ENCODE results near the gene NRG3. TPM values are rescaled to one million over a fixed set of nuclear protein-coding genes. Genes with fewer than 3 reads are reported as not detected.

NRG3 gene
- total RNA-seq, 2 donors from 2014 or later: 1.7 to 2.3 TPM

GRCh38 chr10:82738592-82738991, 863.6 kb downstream of the NRG3 start:
- H3K4me3 Mint-ChIP-seq: no peak overlapping the region
- H3K27ac Mint-ChIP-seq: no peak overlapping the region
- WGBS, 2 experiments (ENCODE audit: insufficient coverage in 1 of 2, insufficient read length in 1 of 2): 93 to 98% methylated on average over 5 to 8 of the region's 8 CpGs

GRCh38 chr10:82742478-82742877, 867.5 kb downstream of the NRG3 start:
- H3K36me3 Mint-ChIP-seq (ENCODE audit: low read depth): no peaks in the 10 kb centered on the region
- no peak for TF ChIP-seq CTCF (conservative IDR thresholded peaks at IDR 0.05)
- Histone ChIP-seq H3K36me3 (ENCODE audit: control insufficient read depth, insufficient read depth, low read length) (no peaks in the 10 kb centered on the region), H3K4me3 (ENCODE audit: low read length) (no peak overlapping the region), H3K27me3 (ENCODE audit: control insufficient read depth, insufficient read depth, low read length, poor library complexity, severe bottlenecking) (no peaks in the 10 kb centered on the region), H3K27ac (ENCODE audit: low read depth, low read length) (no peak overlapping the region), H3K9me3 (ENCODE audit: control insufficient read depth, low read length) (no peaks in the 10 kb centered on the region), H3K9ac (ENCODE audit: extremely low read depth, low read length, poor library complexity, severe bottlenecking) (no peak overlapping the region), H3K4me1 (ENCODE audit: control insufficient read depth, insufficient read depth, low read length) (no peaks in the 10 kb centered on the region)
- H3K27me3 Mint-ChIP-seq (ENCODE audit: insufficient read depth): no peaks in the 10 kb centered on the region
- WGBS, 2 experiments (ENCODE audit: insufficient coverage in 1 of 2, insufficient read length in 1 of 2): 40 to 88% methylated on average over 1 to 4 of the region's 4 CpGs
- no peak overlapping the region for H3K4me3 Mint-ChIP-seq
- peaks cover 2% of the 10 kb centered on the region for H3K4me1 Mint-ChIP-seq
- H3K9me3 Mint-ChIP-seq: no peaks in the 10 kb centered on the region
- no peak for DNase-seq
- H3K27ac Mint-ChIP-seq: no peak overlapping the region

More at GRCh38 chr10:82738592-82738991, 863.6 kb downstream of the NRG3 start:
- Histone ChIP-seq H3K27ac (ENCODE audit: low read depth, low read length) (no peak overlapping the region), H3K9ac (ENCODE audit: extremely low read depth, low read length, poor library complexity, severe bottlenecking) (no peak overlapping the region), H3K4me1 (ENCODE audit: control insufficient read depth, insufficient read depth, low read length) (no peaks in the 10 kb centered on the region), H3K4me3 (ENCODE audit: low read length) (no peak overlapping the region), H3K36me3 (ENCODE audit: control insufficient read depth, insufficient read depth, low read length) (no peaks in the 10 kb centered on the region), H3K9me3 (ENCODE audit: control insufficient read depth, low read length) (no peaks in the 10 kb centered on the region), H3K27me3 (ENCODE audit: control insufficient read depth, insufficient read depth, low read length, poor library complexity, severe bottlenecking) (no peaks in the 10 kb centered on the region)
- no peak for TF ChIP-seq CTCF (conservative IDR thresholded peaks at IDR 0.05)
- DNase-seq: no peak
- Mint-ChIP-seq H3K4me1 (peaks cover 2% of the 10 kb centered on the region), H3K27me3 (ENCODE audit: insufficient read depth) (no peaks in the 10 kb centered on the region), H3K36me3 (ENCODE audit: low read depth) (no peaks in the 10 kb centered on the region), H3K9me3 (peaks cover 2% of the 10 kb centered on the region)

GRCh38 chr10:82742898-82743297, 867.9 kb downstream of the NRG3 start:
- H3K9me3 ChIP-seq (ENCODE audit: control insufficient read depth, low read length): no peaks in the 10 kb centered on the region
- Mint-ChIP-seq H3K9me3 (no peaks in the 10 kb centered on the region), H3K27ac (no peak overlapping the region), H3K4me1 (no peaks in the 10 kb centered on the region), H3K36me3 (ENCODE audit: low read depth) (no peaks in the 10 kb centered on the region), H3K27me3 (ENCODE audit: insufficient read depth) (no peaks in the 10 kb centered on the region), H3K4me3 (no peak overlapping the region)
- H3K4me3 ChIP-seq (ENCODE audit: low read length): no peak overlapping the region
- no peak overlapping the region for H3K27ac ChIP-seq (ENCODE audit: low read depth, low read length)
- H3K27me3 ChIP-seq (ENCODE audit: control insufficient read depth, insufficient read depth, low read length, poor library complexity, severe bottlenecking): no peaks in the 10 kb centered on the region
- no peaks in the 10 kb centered on the region for H3K4me1 ChIP-seq (ENCODE audit: control insufficient read depth, insufficient read depth, low read length)
- DNase-seq: no peak
- no peaks in the 10 kb centered on the region for H3K36me3 ChIP-seq (ENCODE audit: control insufficient read depth, insufficient read depth, low read length)
- TF ChIP-seq CTCF (conservative IDR thresholded peaks at IDR 0.05): no peak
- WGBS, 2 experiments (ENCODE audit: insufficient coverage in 1 of 2, insufficient read length in 1 of 2): 85 to 100% methylated on average over 5 to 7 of the region's 7 CpGs
- no peak overlapping the region for H3K9ac ChIP-seq (ENCODE audit: extremely low read depth, low read length, poor library complexity, severe bottlenecking)

Data from endodermal cell (in vitro differentiated cells).